ENCODE measurements around the gene CNTN5.

CNTN5 gene

DNA sequence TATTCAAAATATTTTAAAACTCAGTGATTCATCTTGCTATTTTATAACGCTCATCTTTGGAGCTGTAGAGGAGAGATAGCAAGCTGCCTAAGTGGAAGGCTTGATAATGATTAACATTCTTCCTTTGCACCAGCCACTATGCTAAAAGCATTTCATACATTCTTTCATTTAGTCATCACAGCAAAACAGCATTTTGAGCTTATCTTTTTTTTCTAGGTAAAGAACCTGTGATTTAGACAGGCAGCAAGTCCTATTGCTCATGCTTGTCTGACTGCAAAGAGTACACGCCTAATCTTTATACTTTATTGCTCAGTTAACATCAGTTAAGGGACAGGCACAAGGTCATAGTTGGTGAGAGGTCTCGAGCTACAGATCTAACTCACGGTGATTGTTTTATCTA, 953.2 kb downstream of the CNTN5 start:
- in situ Hi-C loops (cut with MboI; ENCODE audit: low sequenced_read_pairs, unreplicated experiment) = no loop called here
- DNase-seq (ENCODE audit: low spot score) = no peak
- TF ChIP-seq, protein P1, sequence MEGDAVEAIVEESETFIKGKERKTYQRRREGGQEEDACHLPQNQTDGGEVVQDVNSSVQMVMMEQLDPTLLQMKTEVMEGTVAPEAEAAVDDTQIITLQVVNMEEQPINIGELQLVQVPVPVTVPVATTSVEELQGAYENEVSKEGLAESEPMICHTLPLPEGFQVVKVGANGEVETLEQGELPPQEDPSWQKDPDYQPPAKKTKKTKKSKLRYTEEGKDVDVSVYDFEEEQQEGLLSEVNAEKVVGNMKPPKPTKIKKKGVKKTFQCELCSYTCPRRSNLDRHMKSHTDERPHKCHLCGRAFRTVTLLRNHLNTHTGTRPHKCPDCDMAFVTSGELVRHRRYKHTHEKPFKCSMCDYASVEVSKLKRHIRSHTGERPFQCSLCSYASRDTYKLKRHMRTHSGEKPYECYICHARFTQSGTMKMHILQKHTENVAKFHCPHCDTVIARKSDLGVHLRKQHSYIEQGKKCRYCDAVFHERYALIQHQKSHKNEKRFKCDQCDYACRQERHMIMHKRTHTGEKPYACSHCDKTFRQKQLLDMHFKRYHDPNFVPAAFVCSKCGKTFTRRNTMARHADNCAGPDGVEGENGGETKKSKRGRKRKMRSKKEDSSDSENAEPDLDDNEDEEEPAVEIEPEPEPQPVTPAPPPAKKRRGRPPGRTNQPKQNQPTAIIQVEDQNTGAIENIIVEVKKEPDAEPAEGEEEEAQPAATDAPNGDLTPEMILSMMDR (IDR thresholded peaks at IDR 0.05; ENCODE audit: borderline replicate concordance, control extremely low read depth, extremely low read depth, insufficient read depth, missing control alignments) = no peak

DNA sequence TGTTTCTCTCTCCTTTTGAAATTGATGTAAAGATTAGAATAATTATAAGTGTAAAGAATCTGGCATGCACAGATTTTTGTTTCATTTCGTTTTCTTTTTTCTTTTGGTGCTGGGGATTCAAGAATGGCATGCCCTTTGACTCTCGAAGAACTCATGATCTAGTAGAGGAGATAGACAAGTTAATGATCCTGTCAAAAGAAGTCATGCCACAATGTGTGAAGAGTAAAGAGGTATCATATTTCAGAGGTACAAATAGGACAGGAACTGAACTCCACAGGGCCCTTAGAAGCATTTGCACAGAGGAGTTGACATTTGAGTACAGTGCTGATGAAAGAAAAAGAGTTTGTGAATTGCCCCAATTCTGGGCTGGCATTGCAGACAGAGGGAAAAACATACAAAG, 958.3 kb downstream of the CNTN5 start:
- TF ChIP-seq, protein P1 (IDR thresholded peaks at IDR 0.05; ENCODE audit: borderline replicate concordance, control extremely low read depth, extremely low read depth, insufficient read depth, missing control alignments) = no peak
- in situ Hi-C loops (cut with MboI; ENCODE audit: low sequenced_read_pairs, unreplicated experiment) = no loop called here
- DNase-seq (ENCODE audit: low spot score) = no peak

GRCh38 chr11:99987821-99988470, 967.2 kb downstream of the CNTN5 start:
- in situ Hi-C loops (cut with MboI; ENCODE audit: low sequenced_read_pairs, unreplicated experiment) = no loop called here
- DNase-seq (ENCODE audit: low spot score) = no peak
- TF ChIP-seq, protein P1 (IDR thresholded peaks at IDR 0.05; ENCODE audit: borderline replicate concordance, control extremely low read depth, extremely low read depth, insufficient read depth, missing control alignments) = no peak

GRCh38 chr11:99988471-99988837, 967.7 kb downstream of the CNTN5 start:
- no peak for DNase-seq (ENCODE audit: low spot score)
- TF ChIP-seq, protein P1 (IDR thresholded peaks at IDR 0.05; ENCODE audit: borderline replicate concordance, control extremely low read depth, extremely low read depth, insufficient read depth, missing control alignments) = no peak
- in situ Hi-C loops (cut with MboI; ENCODE audit: low sequenced_read_pairs, unreplicated experiment) = no loop called here

GRCh38 chr11:100003985-100004384, 983.2 kb downstream of the CNTN5 start:
- in situ Hi-C loops (cut with MboI; ENCODE audit: low sequenced_read_pairs, unreplicated experiment) = no loop called here
- no peak for DNase-seq (ENCODE audit: low spot score)
- TF ChIP-seq, protein P1 (IDR thresholded peaks at IDR 0.05; ENCODE audit: borderline replicate concordance, control extremely low read depth, extremely low read depth, insufficient read depth, missing control alignments) = no peak

- in situ Hi-C loops (cut with MboI; ENCODE audit: low sequenced_read_pairs, unreplicated experiment) = no loop called here
- TF ChIP-seq, protein P1 (IDR thresholded peaks at IDR 0.05; ENCODE audit: borderline replicate concordance, control extremely low read depth, extremely low read depth, insufficient read depth, missing control alignments) = no peak
- no peak for DNase-seq (ENCODE audit: low spot score)
Measured at GRCh38 chr11:100004541-100004940, 983.8 kb downstream of the CNTN5 start.
